Cardiac fibroblast (primary cell): ENCODE measurements around the gene PTPN20.

ENCODE experiments used
- DNase-seq, 2 donors: peaks; one replicate each; pipeline versions ENCODE4 v3.0.0 to v3.0.0-alpha.2; 2010; ENCODE audit warnings: low read depth in 2 of 2
- H3K4me3 ChIP-seq, 2 donors: replicated peaks in 1 of 2; 1 replicate in 1 of 2; 2 replicates in 1 of 2; pipeline ENCODE4 v1.5.1; 2011; ENCODE audit warnings: low read depth in 2 of 2, low read length in 2 of 2, mild to moderate bottlenecking in 2 of 2, moderate library complexity in 1 of 2
- TF ChIP-seq, protein P1 (sequence below): IDR thresholded peaks from one replicate; pipeline ENCODE4 v1.5.1; 2011; ENCODE audit warnings: low read depth, mild to moderate bottlenecking, low read length, inconsistent platforms

PTPN20 gene

DNA sequence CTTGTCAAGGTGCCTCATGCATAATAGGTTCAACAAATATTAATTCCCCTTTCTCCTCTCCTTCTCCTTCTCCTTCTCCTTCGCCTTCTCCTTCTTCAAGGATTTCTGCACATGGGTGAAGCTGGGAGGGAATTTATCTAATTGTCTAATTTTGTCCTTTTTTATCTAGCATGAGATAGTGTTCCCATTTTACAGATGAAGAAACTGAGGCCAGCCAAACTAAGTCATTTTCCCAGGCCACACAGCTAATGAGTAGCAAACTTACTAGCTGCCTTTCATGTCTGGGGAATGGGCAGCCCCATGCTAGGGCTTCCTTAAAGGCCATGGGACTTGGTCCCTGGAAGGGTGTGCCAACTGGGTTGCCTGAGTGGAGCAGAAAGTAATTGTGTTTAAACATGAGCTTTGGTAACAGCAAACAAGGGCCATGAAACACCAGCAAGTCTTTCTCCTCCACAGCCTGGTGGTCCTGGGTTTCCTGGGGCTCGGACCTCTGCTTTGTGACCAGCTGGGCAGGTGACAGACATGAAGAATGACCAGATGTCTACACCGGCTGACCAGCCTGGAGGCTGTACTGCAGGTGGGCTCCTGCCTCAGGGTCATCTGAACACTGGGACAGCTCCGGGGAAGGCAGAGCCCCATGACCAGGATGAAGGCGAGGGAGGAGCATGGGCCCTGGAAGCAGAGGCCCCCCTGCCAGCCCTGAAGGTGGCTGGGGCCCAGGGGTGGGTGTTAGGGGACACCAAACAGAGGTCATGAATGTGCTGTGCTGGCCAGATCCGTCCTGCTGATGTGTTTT is 138.0 kb downstream of the PTPN20 start:
- TF ChIP-seq, protein P1, sequence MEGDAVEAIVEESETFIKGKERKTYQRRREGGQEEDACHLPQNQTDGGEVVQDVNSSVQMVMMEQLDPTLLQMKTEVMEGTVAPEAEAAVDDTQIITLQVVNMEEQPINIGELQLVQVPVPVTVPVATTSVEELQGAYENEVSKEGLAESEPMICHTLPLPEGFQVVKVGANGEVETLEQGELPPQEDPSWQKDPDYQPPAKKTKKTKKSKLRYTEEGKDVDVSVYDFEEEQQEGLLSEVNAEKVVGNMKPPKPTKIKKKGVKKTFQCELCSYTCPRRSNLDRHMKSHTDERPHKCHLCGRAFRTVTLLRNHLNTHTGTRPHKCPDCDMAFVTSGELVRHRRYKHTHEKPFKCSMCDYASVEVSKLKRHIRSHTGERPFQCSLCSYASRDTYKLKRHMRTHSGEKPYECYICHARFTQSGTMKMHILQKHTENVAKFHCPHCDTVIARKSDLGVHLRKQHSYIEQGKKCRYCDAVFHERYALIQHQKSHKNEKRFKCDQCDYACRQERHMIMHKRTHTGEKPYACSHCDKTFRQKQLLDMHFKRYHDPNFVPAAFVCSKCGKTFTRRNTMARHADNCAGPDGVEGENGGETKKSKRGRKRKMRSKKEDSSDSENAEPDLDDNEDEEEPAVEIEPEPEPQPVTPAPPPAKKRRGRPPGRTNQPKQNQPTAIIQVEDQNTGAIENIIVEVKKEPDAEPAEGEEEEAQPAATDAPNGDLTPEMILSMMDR: no peak
- no peak overlapping the region for H3K4me3 ChIP-seq
- no peak for DNase-seq

- TF ChIP-seq, protein P1: no peak
- H3K4me3 ChIP-seq: no peak overlapping the region
- DNase-seq: no peak
Observed at GRCh38 chr10:47049906-47050305, 138.7 kb downstream of the PTPN20 start.

DNA sequence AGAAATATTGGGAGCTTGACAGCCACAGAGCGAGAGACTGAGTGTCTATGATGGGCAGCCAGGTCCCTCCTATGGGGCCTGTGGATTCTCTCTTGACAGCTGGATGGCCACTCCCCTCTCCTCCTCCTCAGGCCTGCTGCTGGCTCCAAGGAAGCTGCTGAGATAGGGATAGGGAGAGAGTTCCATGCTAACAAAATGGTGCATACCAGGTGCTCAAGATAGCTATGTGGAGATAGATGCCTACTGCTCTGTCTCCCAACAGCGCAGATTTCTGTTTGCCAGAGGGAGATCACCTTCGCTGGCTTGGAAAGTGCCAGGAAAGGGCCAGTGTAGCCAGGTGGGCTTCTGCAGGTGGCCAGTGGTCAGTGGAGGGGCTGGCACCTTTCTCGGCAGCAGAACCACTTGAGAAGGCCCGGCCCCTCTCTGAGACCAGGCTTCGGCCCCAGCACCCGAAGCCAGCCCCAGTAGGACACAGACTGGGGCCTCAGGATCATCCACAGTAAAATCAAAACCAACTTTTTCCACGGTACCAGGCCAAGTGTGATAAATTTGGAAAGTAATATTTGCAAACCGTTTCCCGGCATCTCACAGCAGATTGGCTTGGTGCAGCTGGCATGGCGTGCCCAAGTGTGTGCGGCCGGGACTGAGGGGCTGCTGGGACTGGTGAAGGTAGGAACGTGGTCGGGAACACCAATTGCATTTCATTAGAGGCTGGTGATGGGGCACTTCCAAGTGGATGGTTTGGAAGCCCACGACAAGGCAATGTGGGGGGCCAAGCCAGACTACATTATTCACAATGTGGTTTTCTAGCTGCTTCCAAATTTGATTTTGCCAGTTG is 139.6 kb downstream of the PTPN20 start:
- H3K4me3 ChIP-seq: no peak overlapping the region
- TF ChIP-seq, protein P1: no peak
- peak in 1 of 2 donors; percentile 5 for DNase-seq

- no peak overlapping the region for H3K4me3 ChIP-seq
- TF ChIP-seq, protein P1: no peak
- DNase-seq: no peak
Observed at GRCh38 chr10:47051741-47052238, 140.6 kb downstream of the PTPN20 start.
